HG03066 (cell line): ENCODE results near the gene MAML2.

Source experiments
- ATAC-seq: cut with Tn5 transposase; IDR thresholded peaks from one replicate; pipeline ENCODE4 v1.9.1; 2021; ENCODE audit warnings: low read depth; ENCODE audit not compliant: unreplicated experiment

MAML2 gene

GRCh38 chr11:96055706-96056387 lies 287.1 kb downstream of the MAML2 start:
- no peak for ATAC-seq

GRCh38 chr11:96054870-96055705 lies 287.9 kb downstream of the MAML2 start:
- ATAC-seq, result no peak

GRCh38 chr11:96052921-96053651 lies 289.9 kb downstream of the MAML2 start:
- peak; percentile 26 for ATAC-seq

GRCh38 chr11:96051820-96052219 lies 291.2 kb downstream of the MAML2 start:
- ATAC-seq, result peak; percentile 91

- ATAC-seq, result no peak
Observed at GRCh38 chr11:96050435-96051182, 292.4 kb downstream of the MAML2 start.

- no peak for ATAC-seq
Observed at GRCh38 chr11:96049426-96049825, 293.6 kb downstream of the MAML2 start.

- ATAC-seq, result no peak
Observed at GRCh38 chr11:96045622-96046456, 297.2 kb downstream of the MAML2 start.

GRCh38 chr11:96044747-96045146 lies 298.2 kb downstream of the MAML2 start:
- ATAC-seq, result no peak

GRCh38 chr11:96044311-96044710 lies 298.7 kb downstream of the MAML2 start:
- ATAC-seq, result no peak

GRCh38 chr11:96043291-96043690 lies 299.7 kb downstream of the MAML2 start:
- ATAC-seq, result no peak

GRCh38 chr11:96038046-96038445 lies 304.9 kb downstream of the MAML2 start:
- ATAC-seq, result no peak

GRCh38 chr11:96037405-96037949 lies 305.5 kb downstream of the MAML2 start:
- no peak for ATAC-seq

GRCh38 chr11:96036863-96037262 lies 306.1 kb downstream of the MAML2 start:
- no peak for ATAC-seq

GRCh38 chr11:96035740-96036078 lies 307.3 kb downstream of the MAML2 start:
- no peak for ATAC-seq

GRCh38 chr11:96035031-96035739 lies 307.8 kb downstream of the MAML2 start:
- no peak for ATAC-seq

- ATAC-seq, result no peak
Observed at GRCh38 chr11:96033599-96033998, 309.4 kb downstream of the MAML2 start.

- ATAC-seq, result no peak
Observed at GRCh38 chr11:96033095-96033494, 309.9 kb downstream of the MAML2 start.

- no peak for ATAC-seq
Observed at GRCh38 chr11:96028746-96029145, 314.2 kb downstream of the MAML2 start.

GRCh38 chr11:96027021-96027420 lies 316.0 kb downstream of the MAML2 start:
- no peak for ATAC-seq
